Breast epithelium (tissue), 3 donors: ENCODE measurements around the gene CDH13.

ENCODE experiments used
- POLR2A ChIP-seq: fragments of 450-650 bp; IDR thresholded peaks from one replicate; pipeline ENCODE4 v1.6.1; 2016; ENCODE audit warnings: antibody characterized with exemption, mild to moderate bottlenecking, moderate library complexity
- TF ChIP-seq, protein P1 (sequence below), 3 donors: fragments of 450-650 bp; IDR thresholded peaks; one replicate each; pipeline ENCODE4 v1.5.1; 2016 to 2017; ENCODE audit warnings: antibody characterized with exemption in 3 of 3, mild to moderate bottlenecking in 3 of 3, moderate library complexity in 3 of 3

DNA sequence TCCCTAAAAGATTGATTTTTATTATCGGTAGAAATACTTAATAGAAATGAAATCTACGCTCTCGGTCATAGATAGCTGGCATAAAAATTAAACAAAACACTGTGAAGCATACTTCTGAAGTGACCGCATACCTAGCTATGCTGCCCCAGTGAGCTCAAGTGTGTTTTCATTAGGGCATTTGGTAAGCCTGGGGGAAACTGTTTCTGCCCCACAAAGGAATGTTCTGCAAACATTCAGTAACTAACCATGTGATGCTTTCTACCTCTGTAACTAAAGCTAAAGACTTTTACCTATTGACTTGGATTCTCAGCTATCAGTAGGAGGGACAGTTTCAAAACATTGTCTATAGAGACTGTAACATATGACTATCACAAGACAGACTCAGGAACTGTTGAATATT, 1087.5 kb downstream of the CDH13 start:
- TF ChIP-seq, protein P1, sequence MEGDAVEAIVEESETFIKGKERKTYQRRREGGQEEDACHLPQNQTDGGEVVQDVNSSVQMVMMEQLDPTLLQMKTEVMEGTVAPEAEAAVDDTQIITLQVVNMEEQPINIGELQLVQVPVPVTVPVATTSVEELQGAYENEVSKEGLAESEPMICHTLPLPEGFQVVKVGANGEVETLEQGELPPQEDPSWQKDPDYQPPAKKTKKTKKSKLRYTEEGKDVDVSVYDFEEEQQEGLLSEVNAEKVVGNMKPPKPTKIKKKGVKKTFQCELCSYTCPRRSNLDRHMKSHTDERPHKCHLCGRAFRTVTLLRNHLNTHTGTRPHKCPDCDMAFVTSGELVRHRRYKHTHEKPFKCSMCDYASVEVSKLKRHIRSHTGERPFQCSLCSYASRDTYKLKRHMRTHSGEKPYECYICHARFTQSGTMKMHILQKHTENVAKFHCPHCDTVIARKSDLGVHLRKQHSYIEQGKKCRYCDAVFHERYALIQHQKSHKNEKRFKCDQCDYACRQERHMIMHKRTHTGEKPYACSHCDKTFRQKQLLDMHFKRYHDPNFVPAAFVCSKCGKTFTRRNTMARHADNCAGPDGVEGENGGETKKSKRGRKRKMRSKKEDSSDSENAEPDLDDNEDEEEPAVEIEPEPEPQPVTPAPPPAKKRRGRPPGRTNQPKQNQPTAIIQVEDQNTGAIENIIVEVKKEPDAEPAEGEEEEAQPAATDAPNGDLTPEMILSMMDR (IDR thresholded peaks at IDR 0.05) = no peak
- no peak for TF ChIP-seq POLR2A
